RWPE1 (cell line): ENCODE data around the gene COMT.

Experiments used
- CTCF ChIA-PET: fragments of 350-600 bp; sonication (Branson Sonifier 250); formaldehyde crosslinking; extraction: SDS; loops from one replicate; lab custom pipeline; 2021; lab: Yijun Ruan, JAX
- POLR2A ChIA-PET: fragments of 400-600 bp; formaldehyde crosslinking; extraction: SDS; loops from one replicate; lab custom pipeline; 2020; ENCODE audit warnings: antibody characterized with exemption; ENCODE audit not compliant: low non-redundant PET; lab: Yijun Ruan, JAX
- DNase-seq: peaks from one replicate; pipeline ENCODE4 v3.0.0; 2012; ENCODE audit warnings: low spot score
- H3K27ac ChIP-seq: fragments of 450-650 bp; 2 replicates; pipeline ENCODE4 v1.5.1; 2017
- TF ChIP-seq, protein P1 (sequence below): fragments of 450-650 bp; conservative IDR thresholded peaks from 2 replicates; pipeline ENCODE4 v1.5.1; 2017; ENCODE audit warnings: low read depth, mild to moderate bottlenecking

The COMT gene

GRCh38 chr22:19993926-19994325 is 52.4 kb downstream of the COMT start:
- no peak overlapping the region for H3K27ac ChIP-seq
- CTCF ChIA-PET: no interaction called here
- POLR2A ChIA-PET: no interaction called here
- DNase-seq: no peak
- TF ChIP-seq, protein P1, sequence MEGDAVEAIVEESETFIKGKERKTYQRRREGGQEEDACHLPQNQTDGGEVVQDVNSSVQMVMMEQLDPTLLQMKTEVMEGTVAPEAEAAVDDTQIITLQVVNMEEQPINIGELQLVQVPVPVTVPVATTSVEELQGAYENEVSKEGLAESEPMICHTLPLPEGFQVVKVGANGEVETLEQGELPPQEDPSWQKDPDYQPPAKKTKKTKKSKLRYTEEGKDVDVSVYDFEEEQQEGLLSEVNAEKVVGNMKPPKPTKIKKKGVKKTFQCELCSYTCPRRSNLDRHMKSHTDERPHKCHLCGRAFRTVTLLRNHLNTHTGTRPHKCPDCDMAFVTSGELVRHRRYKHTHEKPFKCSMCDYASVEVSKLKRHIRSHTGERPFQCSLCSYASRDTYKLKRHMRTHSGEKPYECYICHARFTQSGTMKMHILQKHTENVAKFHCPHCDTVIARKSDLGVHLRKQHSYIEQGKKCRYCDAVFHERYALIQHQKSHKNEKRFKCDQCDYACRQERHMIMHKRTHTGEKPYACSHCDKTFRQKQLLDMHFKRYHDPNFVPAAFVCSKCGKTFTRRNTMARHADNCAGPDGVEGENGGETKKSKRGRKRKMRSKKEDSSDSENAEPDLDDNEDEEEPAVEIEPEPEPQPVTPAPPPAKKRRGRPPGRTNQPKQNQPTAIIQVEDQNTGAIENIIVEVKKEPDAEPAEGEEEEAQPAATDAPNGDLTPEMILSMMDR: no peak

DNA sequence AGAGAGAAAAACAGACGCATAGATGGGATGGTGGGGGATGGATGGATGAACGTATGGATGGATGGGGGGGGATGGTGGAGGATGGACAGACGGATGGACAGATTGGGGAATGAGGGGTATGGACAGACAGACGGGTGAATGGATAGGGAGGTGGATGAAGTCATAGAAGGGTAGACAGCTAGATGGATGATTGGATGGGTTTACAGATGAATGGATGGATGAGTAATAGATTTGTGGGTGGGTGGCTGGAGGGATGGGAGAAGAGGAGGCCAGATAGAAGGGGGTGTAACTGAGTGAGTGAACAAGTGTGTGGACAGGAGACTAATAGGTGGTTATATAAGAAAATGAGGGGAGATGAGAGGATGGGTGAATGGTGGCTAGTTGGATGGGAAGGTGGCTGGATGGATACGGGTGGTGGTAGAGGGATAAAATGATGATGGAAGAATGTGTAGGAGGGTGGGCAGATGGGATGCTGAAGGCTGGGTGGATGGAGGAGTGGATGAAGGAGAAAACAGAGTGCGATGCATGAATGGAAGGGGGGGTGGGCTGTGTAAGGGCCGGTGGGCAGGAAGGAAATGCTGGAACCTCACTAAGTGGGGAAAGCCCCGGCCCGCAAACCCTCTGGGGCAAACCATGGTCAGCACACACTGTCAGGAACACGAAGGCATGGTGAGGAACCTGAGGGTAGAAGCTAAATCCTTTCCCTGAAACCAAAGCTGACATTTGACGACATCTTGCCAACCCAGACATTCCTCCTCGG is 53.5 kb downstream of the COMT start:
- TF ChIP-seq, protein P1: no peak
- ChIA-PET POLR2A (no interaction called here), CTCF (no interaction called here)
- DNase-seq: no peak
- no peak overlapping the region for H3K27ac ChIP-seq

- POLR2A ChIA-PET: no interaction called here
Observed at GRCh38 chr22:19995611-19996339, 54.2 kb downstream of the COMT start.

GRCh38 chr22:19996694-19997384 is 55.3 kb downstream of the COMT start:
- DNase-seq: no peak
- ChIA-PET CTCF (interaction anchor here (0.5 kb wide), 1 partner anchor 882 kb away, joined by 3 read pairs; no protein-coding TSS in a partner anchor), POLR2A (no interaction called here)
- H3K27ac ChIP-seq: no peak overlapping the region
- TF ChIP-seq, protein P1: no peak

More at GRCh38 chr22:19995611-19996339, 54.2 kb downstream of the COMT start:
- no peak overlapping the region for H3K27ac ChIP-seq
- no peak for DNase-seq
- TF ChIP-seq, protein P1: no peak
- CTCF ChIA-PET: interaction anchor here (0.6 kb wide), 1 partner anchor 610 kb away, joined by 3 read pairs; no protein-coding TSS in a partner anchor

DNA sequence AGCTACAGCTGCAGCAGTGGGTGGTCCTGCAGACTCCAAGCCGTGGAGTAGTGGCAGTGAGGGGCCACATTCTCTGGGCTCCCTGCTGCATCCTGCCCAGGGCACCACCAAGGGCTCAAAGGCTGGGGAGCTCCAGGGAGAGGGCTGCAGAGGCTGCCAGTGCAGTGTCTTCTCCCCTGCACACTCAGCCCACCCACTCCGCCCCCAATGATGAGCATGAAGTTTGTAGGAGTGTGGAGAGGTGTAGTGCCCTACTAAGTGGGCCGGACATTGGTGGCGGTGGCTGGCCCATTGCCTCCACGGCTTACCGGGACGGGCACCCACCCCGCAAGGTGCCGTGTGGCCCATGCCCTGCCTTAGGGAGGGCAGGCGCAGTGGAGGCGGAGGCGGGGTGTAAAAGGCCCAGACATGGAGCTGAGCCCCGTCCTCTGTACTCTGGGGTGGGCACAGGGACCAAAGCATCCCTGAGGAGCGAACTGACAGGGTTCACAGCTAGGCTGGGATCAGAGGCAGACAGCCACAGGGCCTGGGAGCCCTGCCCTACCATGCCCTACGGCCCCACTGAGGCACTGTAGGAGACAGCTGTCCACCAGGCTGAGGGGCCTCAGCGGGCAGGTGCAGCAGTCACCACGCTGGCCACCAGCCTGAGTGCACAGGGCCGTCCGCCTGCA is 56.1 kb downstream of the COMT start:
- no peak for DNase-seq
- ChIA-PET POLR2A (interaction anchor here (0.6 kb wide), 1 partner anchor 1851 kb away, joined by 3 read pairs; no protein-coding TSS in a partner anchor), CTCF (interaction anchor here (0.5 kb wide), 1 partner anchor 881 kb away, joined by 3 read pairs; no protein-coding TSS in a partner anchor)
- TF ChIP-seq, protein P1: no peak
- H3K27ac ChIP-seq: no peak overlapping the region
